Stimulated activated CD4-positive, alpha-beta T cell treated with anti-CD3 and anti-CD28 coated beads, Interleukin-4, amount 100 ng/mL, for 48 hours (primary cell): ENCODE measurements around the gene CCDC195.
"Not testable (repeated sequence)": the region's sequence is repeated elsewhere in the genome, so short reads cannot be mapped to it uniquely, and the experiment has no call there.

Experiments
- DNase-seq, 2 donors: peaks; one replicate each; pipeline ENCODE4 v3.0.0-alpha.2; 2020; ENCODE audit warnings: low read depth in 2 of 2

CCDC195 gene

DNA sequence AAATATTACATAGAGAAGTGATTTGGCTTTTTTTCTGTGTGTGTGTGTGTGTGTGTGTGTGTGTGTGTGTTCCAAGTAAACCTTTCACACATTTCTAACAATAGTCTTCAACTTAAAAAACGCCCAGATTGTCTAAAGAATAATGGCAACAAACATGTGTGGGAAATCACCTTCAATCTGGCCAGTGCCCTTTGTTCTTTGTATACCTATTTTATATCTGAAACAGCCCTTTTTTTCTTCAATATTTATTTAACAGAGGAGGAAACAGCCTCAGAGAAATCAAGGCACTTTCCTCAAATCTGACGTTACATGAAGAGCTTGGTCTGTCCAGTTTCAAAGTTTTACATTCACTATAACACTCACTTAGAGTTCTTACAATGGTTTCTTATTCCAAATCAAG is 25.3 kb downstream of the CCDC195 start:
- no peak for DNase-seq

DNA sequence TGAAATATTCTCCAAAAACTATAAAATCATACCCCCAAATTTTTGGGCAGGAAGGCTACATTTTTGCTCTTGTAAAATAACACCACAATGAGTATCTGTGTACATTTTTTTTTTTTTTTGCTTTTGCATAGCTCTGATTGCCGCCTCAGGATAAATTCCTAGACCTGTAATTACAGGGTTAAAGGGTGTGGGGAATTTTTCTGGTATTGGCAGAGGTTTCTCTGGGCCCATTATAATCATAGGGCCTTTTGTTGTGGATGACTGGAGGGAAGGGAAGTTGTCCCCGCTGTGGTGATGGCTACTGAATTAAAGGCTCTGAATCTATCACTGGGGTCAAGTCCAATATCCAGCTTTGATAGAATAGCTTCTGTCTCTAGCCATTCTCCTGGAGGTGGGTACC is 26.6 kb downstream of the CCDC195 start:
- no peak for DNase-seq

DNA sequence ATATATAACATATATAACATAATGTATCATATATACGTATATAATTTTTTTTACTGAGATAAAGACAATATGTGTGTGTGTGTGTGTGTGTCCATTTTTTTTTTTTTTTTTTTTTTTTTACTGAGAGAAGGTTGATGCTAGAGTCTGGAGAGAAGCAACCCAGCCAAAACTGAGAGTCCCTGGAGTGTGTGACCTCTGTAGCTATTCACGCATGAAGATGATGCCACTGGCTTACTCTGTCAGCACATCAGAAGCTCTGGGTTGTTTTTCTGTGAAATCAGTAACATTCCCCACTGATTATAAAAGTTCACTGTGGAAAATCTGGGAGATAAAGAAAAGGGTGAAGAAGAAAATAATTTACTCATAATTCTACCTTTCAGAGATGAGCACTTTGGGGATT is 27.2 kb downstream of the CCDC195 start:
- no peak for DNase-seq

DNA sequence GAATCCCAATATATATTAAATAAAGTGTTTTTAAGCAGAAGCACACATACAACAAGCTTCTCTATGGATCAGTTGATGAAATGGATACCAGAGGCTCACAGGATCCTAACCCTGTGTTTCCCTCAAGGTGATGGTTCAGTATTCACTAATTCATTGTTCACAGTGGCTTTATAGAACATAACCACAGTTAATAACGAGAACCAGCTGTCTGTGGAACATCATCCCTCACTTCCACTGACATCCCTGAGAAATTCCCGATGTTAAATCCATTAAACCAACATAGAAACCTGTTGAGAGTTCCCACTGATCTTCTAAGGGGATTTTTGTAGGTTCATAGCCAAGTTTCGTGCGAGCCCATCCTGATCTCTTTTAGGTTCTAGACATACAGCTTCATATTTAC is 29.0 kb downstream of the CCDC195 start:
- no peak for DNase-seq

DNA sequence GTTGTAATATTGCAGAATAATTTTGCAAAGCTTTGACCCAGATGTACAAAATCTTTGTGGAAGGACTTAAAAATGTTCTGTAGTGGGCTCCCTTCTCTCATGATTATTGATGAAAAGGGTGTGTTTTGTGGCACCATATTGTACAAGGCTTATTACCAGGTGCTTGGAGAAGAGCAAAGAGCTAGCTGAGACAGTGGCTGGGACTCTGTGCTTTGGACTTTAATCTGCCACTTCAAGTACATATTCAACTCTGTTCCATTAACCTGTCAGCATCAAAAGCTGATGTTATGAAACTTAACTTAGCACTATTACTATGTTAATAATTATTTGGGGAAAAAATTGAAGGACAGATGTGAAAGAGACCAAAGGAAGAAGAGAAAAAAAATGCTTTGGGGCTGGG is 31.0 kb downstream of the CCDC195 start:
- no peak for DNase-seq

DNA sequence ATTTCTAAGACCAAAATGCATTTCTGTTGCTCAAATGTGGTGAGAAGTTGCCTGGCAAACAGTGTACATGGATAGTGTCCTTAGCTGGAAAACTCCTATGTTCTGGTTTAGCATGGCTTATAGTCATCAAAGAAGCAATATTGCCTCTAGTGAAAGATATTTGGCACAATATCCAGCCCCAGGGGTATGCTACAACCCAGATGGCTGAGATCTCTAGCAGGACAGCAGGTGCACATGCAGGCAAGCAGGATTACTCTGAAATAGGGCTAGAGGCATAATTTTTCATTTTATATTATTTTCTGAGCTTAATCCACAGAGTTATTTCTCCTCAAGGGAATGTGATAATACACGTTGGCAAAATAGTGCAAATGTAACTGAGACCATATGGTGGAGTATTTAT is 34.0 kb downstream of the CCDC195 start:
- DNase-seq = no peak

DNA sequence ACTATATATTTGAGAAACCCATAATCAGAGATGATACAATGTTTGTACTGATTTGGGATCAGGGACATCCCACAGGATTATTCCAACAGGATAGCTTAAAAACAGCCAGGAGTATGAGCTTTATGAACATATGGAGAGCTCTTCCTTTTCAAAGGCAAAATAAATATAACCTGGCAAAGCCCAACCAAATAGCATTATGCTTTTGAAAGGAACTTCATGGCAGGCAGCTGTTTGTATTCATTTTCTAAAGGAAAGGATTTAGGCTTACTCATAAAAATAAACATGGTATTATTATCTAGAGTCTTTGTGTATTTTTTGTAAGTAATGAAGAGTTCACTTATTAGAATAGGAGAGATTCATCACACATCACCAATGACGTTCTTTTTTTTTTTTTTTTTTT is 44.4 kb downstream of the CCDC195 start:
- no peak for DNase-seq

DNA sequence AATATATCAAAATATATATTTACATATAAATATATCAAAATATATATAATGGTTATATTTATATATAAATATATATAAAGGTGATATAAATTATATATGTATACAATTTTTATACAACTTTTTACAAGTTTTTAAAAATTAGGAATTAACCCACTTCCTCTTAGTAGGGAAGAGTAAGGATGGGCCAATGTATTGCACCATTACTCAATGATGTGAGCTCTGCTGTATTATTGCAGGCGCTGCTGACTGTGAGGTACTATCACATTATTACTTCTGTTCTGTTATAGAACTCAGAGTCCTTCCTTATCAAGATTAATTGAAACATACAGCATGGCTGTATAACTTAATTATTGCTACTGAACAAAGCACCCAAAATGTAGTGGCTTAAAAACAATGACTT is 46.0 kb downstream of the CCDC195 start:
- DNase-seq = no peak

DNA sequence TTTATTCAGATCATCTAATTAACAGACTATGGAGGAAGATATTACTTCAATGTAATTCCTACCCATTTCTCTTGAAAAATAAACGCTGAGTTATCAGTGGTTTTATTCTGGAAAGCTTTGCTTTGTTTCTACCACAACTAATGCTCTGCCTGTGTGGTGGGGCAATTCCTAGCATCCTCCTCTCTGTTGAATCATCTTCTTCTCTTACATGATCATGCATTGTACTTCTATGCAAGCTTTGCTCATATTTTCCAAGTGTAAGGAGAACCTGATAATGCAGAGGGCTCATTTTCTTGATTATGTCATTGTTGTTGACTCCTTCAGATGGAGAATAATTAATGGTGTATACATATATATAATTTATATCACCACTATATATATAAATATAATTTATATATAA is 46.7 kb downstream of the CCDC195 start:
- DNase-seq = no peak

DNA sequence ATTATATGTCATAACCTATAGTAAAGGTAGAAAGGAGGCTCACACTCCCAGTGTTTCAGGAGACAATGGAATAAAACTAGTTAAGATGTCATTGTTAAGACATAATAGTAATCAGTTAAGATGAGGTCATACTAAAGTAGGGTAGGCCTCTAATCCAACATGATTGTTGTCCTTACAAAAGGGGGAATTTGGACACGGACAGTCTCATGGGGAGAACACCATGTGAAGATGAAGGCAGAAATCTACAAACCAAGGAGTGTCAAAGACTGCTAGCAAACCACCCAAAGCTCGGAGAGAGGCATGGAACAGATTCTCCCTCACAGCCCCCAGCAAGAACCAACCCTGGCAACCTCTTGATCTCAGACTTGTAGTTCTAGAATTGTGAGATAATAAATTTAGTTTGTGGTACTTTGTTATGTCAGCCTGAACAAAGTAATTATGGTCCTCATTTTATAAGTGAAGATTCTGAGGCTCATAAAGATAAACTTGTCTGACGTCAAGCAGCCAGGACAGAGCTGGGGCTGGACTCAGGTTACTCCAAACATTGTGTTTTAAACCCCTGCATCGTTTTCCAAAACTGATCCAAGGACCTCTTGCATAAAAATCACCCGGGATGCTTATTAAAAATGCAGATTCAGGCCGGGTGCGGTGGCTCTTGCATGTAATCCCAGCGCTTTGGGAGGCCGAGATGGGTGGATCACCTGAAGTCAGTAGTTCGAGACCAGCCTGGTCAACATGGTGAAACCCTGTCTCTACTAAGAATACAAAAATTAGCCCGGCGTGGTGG is 47.8 kb downstream of the CCDC195 start:
- no peak for DNase-seq

DNA sequence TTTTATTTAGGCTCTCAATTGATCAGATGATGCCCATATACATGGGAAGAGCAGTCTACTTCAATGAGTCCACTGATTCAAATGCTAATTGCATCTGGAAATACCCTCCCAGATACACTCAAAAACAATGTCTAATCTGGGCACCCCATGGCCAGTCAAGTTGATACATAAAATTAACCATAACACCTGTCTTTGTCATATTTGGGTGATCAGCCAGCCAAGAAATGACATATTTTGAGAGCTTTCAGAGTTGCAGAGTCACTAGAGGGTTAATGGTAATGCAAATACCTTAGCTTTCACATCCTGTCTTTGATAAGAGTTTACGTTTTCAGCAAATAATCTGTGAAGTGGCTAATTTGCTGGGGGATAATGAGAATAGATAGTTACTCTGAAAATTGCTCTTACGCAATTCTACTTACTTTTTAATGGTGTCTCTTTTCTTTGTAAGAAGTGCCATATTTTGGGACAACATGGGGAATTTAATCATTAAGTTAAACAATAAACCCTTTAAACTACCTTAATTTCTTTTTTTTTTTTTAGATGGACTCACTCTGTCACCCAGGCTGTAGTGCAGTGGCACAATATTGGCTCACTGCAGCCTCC is 49.1 kb downstream of the CCDC195 start:
- DNase-seq = no peak

DNA sequence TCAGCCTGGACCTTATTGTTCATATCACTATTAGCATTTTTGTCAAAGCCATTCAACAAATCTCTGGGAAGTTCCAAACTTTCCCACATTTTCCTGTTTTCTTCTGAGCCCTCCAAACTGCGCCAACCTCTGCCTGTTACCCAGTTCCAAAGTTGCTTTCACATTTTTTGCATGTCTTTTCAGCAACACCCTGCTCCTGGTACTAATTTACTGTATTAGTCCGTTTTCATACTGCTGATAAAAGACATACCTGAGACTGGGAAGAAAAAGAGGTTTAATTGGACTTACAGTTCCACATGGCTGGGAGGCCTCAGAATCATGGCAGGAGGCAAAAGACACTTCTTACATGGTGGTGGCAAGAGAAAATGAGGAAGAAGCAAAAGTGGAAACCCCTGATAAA is 52.8 kb downstream of the CCDC195 start:
- not testable (repeated sequence) for DNase-seq

DNA sequence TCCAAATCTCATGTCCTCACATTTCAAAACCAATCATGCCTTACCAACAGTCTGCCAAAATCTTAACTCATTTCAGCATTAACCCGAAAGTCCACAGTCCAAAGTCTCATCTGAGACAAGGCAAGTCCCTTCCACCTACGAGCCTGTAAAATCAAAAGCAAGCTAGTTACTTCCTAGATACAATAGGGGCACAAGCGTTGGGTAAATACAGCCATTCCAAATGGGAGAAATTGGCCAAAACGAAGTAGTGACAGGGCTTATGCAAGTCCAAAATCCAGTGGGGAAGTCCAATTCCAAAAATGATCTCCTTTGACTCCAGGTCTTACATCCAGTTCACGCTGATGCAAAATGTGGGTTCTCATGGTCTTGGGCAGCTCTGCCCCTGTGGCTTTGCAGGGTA is 54.5 kb downstream of the CCDC195 start:
- DNase-seq = not testable (repeated sequence)

DNA sequence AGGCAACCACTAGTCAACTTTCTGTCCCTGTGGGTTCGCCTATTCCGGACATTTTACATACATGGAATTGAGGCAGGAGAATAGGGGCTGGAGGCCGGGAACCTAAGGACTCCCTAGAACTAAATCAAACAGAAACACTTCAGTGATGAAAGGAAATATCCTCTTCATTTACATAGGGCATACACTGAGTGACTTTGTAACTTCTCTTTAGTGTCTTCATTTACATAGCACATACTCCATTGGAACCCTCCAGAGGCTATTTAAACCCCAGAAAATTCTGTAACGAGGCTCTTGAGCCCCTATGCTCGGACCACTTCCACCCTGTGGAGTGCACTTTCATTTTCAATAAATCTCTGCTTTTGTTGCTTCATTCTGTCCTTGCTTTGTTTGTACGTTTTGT is 56.5 kb downstream of the CCDC195 start:
- DNase-seq = no peak

DNA sequence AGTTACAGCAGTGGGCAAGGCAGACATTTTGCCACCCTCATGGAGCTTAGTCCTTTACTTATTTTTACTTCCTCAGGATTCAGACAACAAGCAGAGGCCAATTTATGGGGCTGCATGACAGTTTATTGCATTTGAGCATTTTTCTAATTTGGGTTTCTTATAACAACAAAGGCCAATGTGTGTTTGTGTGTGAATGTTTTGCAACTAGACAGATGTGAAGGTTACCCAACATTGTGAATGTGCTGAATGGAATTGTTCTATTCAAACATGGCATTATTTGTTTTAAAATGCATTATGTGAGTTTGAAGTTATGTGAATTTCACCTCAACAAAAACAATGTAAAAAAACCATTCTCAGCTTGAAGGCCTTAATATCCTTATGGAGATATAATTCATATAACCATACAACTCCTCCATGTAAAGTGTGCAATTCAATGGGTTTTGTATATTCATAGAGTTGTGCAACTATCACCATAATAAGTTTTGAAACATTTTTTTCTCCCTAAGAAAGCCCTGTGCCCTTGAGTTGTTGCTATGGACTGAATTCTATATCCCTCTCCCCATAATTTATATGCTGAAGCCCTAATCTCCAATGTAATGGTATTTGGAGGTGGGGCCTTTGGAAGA is 57.3 kb downstream of the CCDC195 start:
- no peak for DNase-seq

DNA sequence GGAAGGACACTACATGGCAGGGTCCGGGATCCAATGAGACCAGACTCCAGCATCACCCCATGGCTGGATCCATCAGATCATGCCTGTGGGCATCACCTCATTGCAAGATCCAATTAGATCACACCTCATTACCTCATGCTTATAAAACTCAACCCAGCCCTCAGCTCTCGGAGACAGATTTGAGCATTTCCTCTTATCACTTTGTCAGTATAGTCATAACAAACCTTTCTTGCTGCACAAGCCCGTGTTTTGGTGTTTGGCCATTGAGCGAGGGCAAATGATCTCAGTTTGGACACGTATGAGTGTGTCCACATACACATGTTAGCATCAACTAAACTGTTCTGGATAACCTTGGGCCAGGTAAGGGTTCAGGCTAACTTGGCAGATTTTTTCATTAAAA is 58.8 kb downstream of the CCDC195 start:
- no peak for DNase-seq

DNA sequence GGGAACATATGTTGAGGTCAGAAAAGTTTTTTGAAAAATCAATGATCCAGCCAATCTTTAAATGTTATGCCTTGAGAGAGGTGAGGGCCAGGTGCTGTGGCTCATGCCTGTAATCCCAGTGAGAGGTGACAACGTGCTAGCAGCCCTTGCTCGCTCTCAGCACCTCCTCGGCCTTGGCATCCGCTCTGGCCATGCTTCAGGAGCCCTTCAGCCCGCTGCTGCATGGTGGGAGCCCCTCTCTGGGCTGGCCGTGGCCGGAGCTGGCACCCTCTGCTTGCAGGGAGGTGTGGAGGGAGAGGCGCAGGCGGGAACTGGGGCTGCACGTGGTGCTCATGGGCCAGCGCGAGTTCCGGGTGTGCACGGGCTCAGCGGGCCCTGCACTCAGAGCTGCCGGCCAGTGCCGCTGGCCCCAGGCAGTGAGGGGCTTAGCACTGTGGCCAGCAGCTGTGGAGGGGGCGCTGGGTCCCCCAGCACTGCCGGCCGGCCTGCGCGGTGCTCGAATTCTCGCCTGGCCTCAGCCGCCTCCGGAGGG is 61.1 kb downstream of the CCDC195 start:
- no peak for DNase-seq
